Breast epithelium (tissue), 3 donors: ENCODE results near the gene BIRC5.

Source experiments
- CTCF ChIP-seq, 3 donors: fragments of 450-650 bp; IDR thresholded peaks; one replicate each; pipeline ENCODE4 v1.5.1; 2016 to 2017; ENCODE audit warnings: antibody characterized with exemption in 3 of 3, mild to moderate bottlenecking in 3 of 3, moderate library complexity in 3 of 3
- POLR2A ChIP-seq: fragments of 450-650 bp; IDR thresholded peaks from one replicate; pipeline ENCODE4 v1.6.1; 2016; ENCODE audit warnings: antibody characterized with exemption, mild to moderate bottlenecking, moderate library complexity

GRCh38 chr17:78240839-78241238 lies 26.8 kb downstream of the BIRC5 start:
- no peak for TF ChIP-seq POLR2A
- no peak for TF ChIP-seq CTCF (IDR thresholded peaks at IDR 0.05)
